ENCODE data around the gene SRBD1. TPM values are rescaled to one million over a fixed set of nuclear protein-coding genes. Genes with fewer than 3 reads are reported as not detected.

Gene SRBD1
- polyA plus RNA-seq, 3 donors from 2014 or later, result 5.9 to 13.4 (median 10.2) TPM

DNA sequence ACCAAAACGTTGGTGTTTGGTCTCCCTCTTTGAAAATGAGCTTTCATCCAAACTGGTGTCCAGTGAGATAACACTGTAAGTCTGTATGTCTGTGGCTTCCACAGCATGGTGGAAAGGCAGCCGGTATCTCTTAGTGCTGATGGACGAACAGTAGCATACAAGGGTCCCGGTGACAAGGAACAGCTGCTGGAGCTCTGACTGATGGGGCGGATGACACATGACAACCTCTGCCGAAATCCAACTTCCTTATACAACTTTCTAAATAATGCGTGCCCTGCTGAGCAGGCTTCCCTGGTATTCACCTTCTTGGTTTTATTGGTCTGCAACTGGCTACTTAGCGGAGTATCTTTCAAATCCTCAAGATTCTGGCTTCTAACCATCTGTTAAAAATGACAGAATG is 216.2 kb downstream of the SRBD1 start:
- no peaks in the 10 kb centered on the region for H3K4me1 Mint-ChIP-seq
- no peak for DNase-seq
- H3K9me3 Mint-ChIP-seq, result no peaks in the 10 kb centered on the region
- no peak overlapping the region for H3K27ac Mint-ChIP-seq
- H3K27me3 Mint-ChIP-seq (ENCODE audit: low read depth in 3 of 3), result no peaks in the 10 kb centered on the region
- peaks cover 10 to 40% (median 28%) of the 10 kb centered on the region in 3 donors for H3K36me3 Mint-ChIP-seq
- H3K4me3 Mint-ChIP-seq, result no peak overlapping the region

DNA sequence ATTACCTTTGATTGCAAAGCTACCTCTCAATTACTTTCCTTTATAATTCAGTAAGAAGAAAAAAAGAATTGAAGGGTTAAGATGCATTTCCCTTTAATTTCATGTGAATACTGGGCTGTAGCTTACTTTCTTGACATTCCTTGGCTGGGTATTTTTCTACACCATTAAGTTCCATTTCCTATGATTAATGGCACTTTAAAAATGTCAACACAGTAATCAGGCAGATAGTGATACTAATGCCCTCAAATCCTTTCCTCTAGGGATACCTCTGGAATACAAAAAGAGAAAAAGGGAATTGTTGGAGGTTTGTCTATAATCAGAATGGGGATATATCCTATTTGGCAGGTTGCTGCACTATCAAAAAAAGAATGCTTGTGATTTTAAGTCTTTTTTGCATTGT is 216.9 kb downstream of the SRBD1 start:
- no peak overlapping the region for H3K27ac Mint-ChIP-seq
- H3K27me3 Mint-ChIP-seq (ENCODE audit: low read depth in 3 of 3), result no peaks in the 10 kb centered on the region
- H3K36me3 Mint-ChIP-seq, result peaks cover 16 to 45% (median 35%) of the 10 kb centered on the region in 3 donors
- H3K9me3 Mint-ChIP-seq, result no peaks in the 10 kb centered on the region
- no peaks in the 10 kb centered on the region for H3K4me1 Mint-ChIP-seq
- no peak overlapping the region for H3K4me3 Mint-ChIP-seq
- DNase-seq, result no peak

DNA sequence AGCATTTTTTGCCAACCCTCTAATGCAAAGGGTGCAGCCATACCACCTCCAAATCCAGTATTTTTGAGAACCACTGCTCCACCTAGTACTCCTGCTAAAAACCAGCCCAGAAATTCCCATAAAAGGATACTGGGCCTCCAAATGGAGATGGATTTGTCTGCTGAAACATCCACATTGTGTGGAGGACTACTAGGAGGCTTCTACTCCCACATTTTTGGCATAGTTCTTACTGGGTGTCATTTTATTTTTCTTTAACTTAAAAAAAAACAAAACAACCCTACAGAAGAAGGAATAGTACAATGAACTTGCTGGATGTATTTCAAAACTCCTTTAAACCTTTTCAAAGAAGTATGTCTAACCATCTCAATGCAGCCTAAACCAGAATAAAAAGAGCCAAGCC is 219.2 kb downstream of the SRBD1 start:
- DNase-seq, result no peak
- Mint-ChIP-seq H3K4me3 (no peak overlapping the region), H3K27ac (no peak overlapping the region), H3K4me1 (no peaks in the 10 kb centered on the region), H3K27me3 (ENCODE audit: low read depth in 3 of 3) (no peaks in the 10 kb centered on the region), H3K36me3 (peaks cover 34 to 59% (median 52%) of the 10 kb centered on the region in 3 donors), H3K9me3 (no peaks in the 10 kb centered on the region)

DNA sequence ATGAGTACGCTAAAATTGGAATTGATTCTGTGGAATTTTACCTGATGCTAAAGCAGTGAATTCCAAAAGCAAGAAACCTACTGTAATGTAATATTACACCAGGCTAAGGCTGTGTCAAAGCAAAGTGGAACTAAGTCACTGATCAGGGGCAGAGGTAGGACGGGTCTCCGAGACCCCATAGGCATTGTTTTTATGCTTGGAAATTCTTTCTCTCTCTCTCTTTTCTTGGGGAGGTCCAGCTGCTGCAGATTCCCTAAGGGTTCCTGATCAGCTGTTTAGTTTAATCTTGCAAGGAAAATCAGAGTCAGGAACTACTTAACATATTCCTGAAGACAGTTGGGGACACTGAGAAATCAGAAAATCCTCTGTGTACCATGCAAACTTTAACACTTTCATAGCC is 220.2 kb downstream of the SRBD1 start:
- Mint-ChIP-seq H3K4me1 (no peaks in the 10 kb centered on the region), H3K27ac (no peak overlapping the region), H3K27me3 (ENCODE audit: low read depth in 3 of 3) (no peaks in the 10 kb centered on the region), H3K36me3 (peaks cover 34 to 59% (median 52%) of the 10 kb centered on the region in 3 donors), H3K4me3 (no peak overlapping the region), H3K9me3 (no peaks in the 10 kb centered on the region)
- DNase-seq, result no peak

DNA sequence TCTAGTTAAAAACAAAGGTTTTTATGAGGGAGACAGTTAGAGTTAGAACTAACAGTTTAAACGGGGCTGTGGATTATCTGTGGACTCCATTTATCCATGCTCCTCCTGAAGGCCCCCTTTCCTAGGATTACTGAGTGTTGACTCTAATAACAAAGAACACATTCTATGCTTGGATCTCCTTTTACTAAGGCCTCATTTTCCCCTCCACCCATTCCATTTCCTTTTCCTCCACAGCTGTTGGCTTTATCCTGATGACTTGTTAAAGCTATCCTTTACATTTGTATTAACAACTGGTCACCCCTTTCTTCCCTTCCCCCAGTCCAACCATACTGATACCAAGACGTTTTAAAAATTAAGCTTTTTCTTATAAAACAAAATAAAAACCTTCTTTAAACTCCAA is 220.6 kb downstream of the SRBD1 start:
- DNase-seq, result no peak
- Mint-ChIP-seq H3K36me3 (peaks cover 34 to 58% (median 52%) of the 10 kb centered on the region in 3 donors), H3K4me3 (no peak overlapping the region), H3K4me1 (no peaks in the 10 kb centered on the region), H3K9me3 (no peaks in the 10 kb centered on the region), H3K27ac (no peak overlapping the region), H3K27me3 (ENCODE audit: low read depth in 3 of 3) (no peaks in the 10 kb centered on the region)

DNA sequence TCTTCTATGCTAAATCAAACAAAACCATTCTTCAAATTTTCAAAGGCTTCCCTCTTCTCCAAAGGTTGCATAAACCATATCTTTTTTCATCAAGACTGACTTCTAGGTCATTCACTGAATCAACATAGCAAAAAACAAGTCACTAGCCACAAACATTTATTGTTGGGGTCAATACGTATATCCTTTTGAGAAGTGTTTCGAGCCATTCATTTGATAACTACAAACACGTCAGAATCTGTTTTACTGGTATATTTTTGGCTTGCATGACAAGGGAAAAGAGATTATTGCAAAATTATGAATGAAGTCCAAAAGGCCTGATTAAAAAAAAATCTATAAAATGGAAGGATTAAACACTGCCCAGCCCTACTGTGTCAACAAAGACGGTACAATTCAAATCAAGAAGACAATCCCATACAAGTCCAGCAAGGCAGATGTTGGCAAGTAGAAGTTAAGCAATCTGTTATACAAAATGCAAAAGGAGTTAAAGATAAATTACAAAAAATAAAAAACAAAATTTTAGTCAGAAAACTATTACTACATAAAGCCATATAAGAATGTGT is 222.4 kb downstream of the SRBD1 start:
- H3K27ac Mint-ChIP-seq, result no peak overlapping the region
- peaks cover 34 to 47% (median 45%) of the 10 kb centered on the region in 3 donors for H3K36me3 Mint-ChIP-seq
- DNase-seq, result no peak
- no peak overlapping the region for H3K4me3 Mint-ChIP-seq
- no peaks in the 10 kb centered on the region for H3K4me1 Mint-ChIP-seq
- no peaks in the 10 kb centered on the region for H3K27me3 Mint-ChIP-seq (ENCODE audit: low read depth in 3 of 3)
- no peaks in the 10 kb centered on the region for H3K9me3 Mint-ChIP-seq

DNA sequence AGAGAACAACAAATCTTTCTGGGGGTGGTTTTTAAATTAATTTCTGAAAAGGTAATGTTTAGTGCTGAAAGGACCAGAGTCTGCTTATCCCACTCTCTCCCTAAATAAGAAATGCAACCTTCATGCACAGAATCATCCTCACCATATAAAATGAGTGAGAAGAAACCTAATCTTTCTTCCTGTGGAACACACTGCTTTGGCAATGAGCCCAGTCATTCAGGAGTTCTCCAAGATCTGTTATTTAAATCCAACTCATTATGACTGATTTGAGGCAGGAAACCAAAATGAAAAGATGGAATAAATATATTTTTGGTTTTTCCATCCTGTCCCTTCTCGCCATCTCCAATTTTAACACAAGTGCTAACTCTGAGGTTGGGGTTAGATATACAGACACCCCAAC is 228.3 kb downstream of the SRBD1 start:
- H3K27ac Mint-ChIP-seq, result no peak overlapping the region
- H3K4me1 Mint-ChIP-seq, result no peaks in the 10 kb centered on the region
- no peaks in the 10 kb centered on the region for H3K27me3 Mint-ChIP-seq (ENCODE audit: low read depth in 3 of 3)
- no peaks in the 10 kb centered on the region for H3K9me3 Mint-ChIP-seq
- DNase-seq, result no peak
- no peak overlapping the region for H3K4me3 Mint-ChIP-seq
- H3K36me3 Mint-ChIP-seq, result peaks cover 4 to 11% (median 4%) of the 10 kb centered on the region in 3 donors

DNA sequence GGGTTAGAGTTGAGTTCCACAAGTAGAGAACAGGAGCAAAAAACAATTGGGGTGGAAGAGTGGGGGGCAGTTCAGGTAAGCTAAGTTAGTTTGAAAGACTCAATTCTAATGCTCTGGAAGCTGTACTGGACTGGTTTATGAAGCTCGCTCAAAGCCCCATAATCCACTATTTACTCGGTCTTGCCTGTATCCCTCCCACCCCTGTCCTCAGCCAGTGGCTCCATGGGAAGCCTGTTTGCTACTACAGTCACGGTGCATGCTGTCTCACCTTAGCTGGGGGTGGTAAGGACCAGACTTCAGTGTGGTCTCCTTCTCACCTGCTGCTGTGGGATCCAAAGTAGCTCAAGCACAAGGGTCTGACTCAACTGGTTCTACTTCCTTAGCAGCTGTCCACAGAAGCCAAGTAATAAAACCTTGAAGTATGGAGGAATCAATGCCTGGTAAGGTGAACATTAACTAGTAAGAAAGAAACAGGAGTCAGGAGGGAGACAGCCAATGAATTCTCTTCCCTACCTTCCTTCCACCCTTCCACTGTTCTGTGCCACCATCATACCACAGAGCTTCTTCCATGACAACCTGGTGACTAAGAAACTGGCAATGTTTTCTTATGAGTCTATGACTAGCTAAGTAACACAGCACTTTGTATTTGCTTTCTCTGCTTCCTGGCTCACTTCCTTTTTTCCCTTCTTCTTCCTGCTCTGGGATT is 230.8 kb downstream of the SRBD1 start:
- Mint-ChIP-seq H3K27ac (no peak overlapping the region), H3K4me3 (no peak overlapping the region), H3K9me3 (no peaks in the 10 kb centered on the region), H3K4me1 (no peaks in the 10 kb centered on the region), H3K36me3 (peaks cover 0 to 4% (median 0%) of the 10 kb centered on the region in 3 donors), H3K27me3 (ENCODE audit: low read depth in 3 of 3) (no peaks in the 10 kb centered on the region)
- no peak for DNase-seq

DNA sequence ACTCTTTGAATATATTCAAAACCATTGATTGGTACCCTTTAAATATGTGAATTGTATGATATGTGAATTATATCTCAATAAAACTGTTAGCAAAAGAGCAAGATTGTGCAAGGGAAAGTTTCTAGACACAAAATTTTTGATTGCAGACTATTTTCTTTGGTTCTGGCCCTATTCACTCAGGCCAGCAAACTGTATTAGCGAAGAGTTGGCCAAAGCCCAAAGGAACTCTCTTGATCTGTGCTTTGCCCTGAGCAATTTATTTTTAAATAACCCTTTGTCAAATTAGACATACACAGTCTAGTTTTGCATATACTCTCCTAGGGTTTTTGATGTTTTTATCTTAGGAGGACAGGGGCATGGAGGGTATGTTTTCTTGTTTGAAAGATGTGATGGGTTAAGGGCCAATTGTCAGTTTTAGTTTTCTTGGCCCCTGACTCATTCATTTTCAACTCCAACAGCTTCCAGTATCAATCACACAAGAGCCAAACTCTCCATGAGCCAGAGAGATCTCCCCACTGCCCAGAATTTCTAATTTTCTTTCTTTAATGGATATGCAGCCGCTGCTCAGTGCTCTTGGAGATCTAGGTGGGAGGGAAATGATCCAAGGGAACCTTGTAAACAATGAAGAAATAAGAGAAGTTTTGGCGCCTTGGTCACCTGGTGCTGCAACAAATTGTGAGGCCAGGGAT is 231.5 kb downstream of the SRBD1 start:
- H3K27me3 Mint-ChIP-seq (ENCODE audit: low read depth in 3 of 3), result no peaks in the 10 kb centered on the region

DNA sequence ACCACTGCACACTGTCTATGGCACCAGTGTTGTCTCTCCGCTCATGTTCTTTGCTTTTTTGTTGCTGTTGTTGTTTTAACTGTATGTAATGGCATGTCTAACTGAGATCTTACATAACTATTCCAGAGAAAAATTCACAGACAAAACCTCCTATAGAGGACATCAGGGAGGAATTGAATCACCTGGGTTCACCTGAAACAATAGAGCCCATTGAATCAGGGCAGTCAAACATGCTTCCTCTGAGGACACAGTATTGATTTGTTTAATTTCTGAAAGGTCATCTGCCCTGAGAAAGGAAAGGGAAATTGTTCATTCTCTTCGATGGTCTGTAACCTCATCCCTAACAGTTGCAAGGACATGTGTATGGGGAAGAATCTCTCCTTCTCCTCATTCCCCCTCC is 237.5 kb downstream of the SRBD1 start:
- peaks cover 0 to 5% (median 0%) of the 10 kb centered on the region in 3 donors for H3K36me3 Mint-ChIP-seq
- no peaks in the 10 kb centered on the region for H3K27me3 Mint-ChIP-seq (ENCODE audit: low read depth in 3 of 3)
- H3K9me3 Mint-ChIP-seq, result peaks cover 0 to 2% (median 0%) of the 10 kb centered on the region in 6 donors
- no peak overlapping the region for H3K4me3 Mint-ChIP-seq
- DNase-seq, result no peak
- H3K4me1 Mint-ChIP-seq, result no peaks in the 10 kb centered on the region
- H3K27ac Mint-ChIP-seq, result no peak overlapping the region

More for the DNA sequence above, 231.5 kb downstream of the SRBD1 start:
- no peaks in the 10 kb centered on the region for H3K4me1 Mint-ChIP-seq
- no peak overlapping the region for H3K4me3 Mint-ChIP-seq
- H3K27ac Mint-ChIP-seq, result no peak overlapping the region
- DNase-seq, result no peak
- no peaks in the 10 kb centered on the region for H3K9me3 Mint-ChIP-seq
- H3K36me3 Mint-ChIP-seq, result peaks cover 0 to 9% (median 0%) of the 10 kb centered on the region in 3 donors

DNA sequence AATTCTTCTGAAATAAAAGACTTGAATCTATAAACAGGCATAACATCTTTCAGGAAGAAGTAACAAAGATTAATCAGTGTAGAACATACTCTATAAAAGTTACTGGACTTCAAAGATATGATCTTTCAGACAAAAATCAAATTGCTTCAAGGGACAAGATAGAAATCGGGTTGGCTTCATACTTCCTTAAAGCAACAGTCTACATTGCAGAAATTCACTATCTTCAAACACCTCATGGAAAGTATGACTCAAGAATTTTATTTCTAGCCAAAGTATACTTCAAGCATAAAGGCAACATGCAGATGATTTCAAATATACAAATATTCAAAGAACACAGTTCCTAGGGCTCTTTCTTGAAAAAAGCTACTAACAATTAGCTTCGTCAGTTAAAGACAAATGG is 240.7 kb downstream of the SRBD1 start:
- no peak for DNase-seq
- H3K36me3 Mint-ChIP-seq, result peaks cover 0 to 5% (median 0%) of the 10 kb centered on the region in 3 donors
- H3K27ac Mint-ChIP-seq, result no peak overlapping the region
- H3K4me3 Mint-ChIP-seq, result no peak overlapping the region
- H3K27me3 Mint-ChIP-seq (ENCODE audit: low read depth in 3 of 3), result peaks cover 0 to 3% (median 2%) of the 10 kb centered on the region in 3 donors
- H3K9me3 Mint-ChIP-seq, result peaks cover 0 to 2% (median 0%) of the 10 kb centered on the region in 6 donors
- H3K4me1 Mint-ChIP-seq, result no peaks in the 10 kb centered on the region

DNA sequence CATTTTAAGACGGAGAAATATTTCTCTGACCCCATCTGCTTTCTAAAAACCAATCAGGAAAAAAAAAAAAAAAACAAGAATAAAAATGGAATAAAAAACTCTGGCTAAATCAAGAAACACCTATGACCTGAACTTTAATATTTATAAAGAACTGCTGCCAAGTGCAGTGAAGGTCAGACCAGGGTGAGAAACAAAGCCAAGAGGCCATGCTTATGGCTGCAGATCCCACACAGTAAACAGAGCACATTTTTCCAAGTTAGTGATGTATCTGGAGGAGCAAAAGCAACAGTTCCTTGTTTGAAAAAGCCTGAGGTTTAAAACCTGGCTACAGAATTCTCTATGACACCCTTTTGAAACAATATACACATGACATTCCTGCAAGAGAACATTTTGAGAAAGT is 242.3 kb downstream of the SRBD1 start:
- H3K4me1 Mint-ChIP-seq, result no peaks in the 10 kb centered on the region
- H3K27ac Mint-ChIP-seq, result no peak overlapping the region
- H3K4me3 Mint-ChIP-seq, result no peak overlapping the region
- H3K9me3 Mint-ChIP-seq, result peaks cover 0 to 2% (median 0%) of the 10 kb centered on the region in 6 donors
- no peak for DNase-seq
- peaks cover 0 to 3% (median 2%) of the 10 kb centered on the region in 3 donors for H3K27me3 Mint-ChIP-seq (ENCODE audit: low read depth in 3 of 3)
- no peaks in the 10 kb centered on the region for H3K36me3 Mint-ChIP-seq

DNA sequence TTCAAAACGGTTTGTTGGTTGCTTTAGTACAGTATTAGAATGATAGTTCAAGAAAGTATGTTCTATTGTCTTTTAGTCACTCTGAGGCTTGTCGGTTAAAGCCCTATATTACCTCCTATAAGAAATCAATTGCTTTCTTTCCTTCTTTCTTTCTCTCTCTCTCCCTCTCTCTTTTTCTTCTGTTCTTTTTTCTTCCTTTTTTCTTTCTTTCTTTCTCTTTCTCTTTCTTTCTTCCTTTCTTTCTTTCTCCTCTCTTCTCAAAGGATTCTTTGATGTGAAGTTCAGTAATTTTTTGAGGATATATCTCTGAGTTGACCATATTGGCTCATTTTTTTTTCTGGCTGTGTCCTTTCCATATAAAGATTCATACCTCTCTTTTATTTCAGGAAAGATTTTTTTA is 249.4 kb downstream of the SRBD1 start:
- DNase-seq, result no peak
- no peaks in the 10 kb centered on the region for H3K36me3 Mint-ChIP-seq
- peaks cover 0 to 5% (median 3%) of the 10 kb centered on the region in 3 donors for H3K27me3 Mint-ChIP-seq (ENCODE audit: low read depth in 3 of 3)
- H3K4me1 Mint-ChIP-seq, result no peaks in the 10 kb centered on the region
- H3K4me3 Mint-ChIP-seq, result no peak overlapping the region
- no peak overlapping the region for H3K27ac Mint-ChIP-seq
- H3K9me3 Mint-ChIP-seq, result no peaks in the 10 kb centered on the region

DNA sequence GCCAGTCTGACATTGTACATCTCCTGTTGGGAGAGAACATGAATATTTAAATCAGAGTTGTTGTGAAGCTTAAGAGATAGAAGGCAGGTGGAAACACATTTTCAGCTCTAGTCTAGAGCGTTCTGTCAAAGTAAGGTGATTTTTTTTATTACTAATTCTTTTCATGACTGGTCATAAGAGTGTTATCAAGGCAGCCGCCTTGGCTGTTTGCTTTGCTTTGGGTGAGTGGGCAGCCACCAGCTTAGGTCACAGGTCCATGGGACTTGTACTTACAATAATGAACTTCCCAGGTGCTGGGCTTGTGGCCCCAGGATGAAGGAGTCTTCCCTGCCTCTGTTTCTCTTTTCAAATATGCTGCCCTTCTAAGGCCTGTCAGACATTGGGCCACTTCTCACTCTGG is 256.3 kb downstream of the SRBD1 start:
- DNase-seq, result no peak
- H3K27ac Mint-ChIP-seq, result no peak overlapping the region
- no peaks in the 10 kb centered on the region for H3K4me1 Mint-ChIP-seq
- peaks cover 0 to 4% (median 2%) of the 10 kb centered on the region in 3 donors for H3K27me3 Mint-ChIP-seq (ENCODE audit: low read depth in 3 of 3)
- no peaks in the 10 kb centered on the region for H3K9me3 Mint-ChIP-seq
- H3K4me3 Mint-ChIP-seq, result no peak overlapping the region
- no peaks in the 10 kb centered on the region for H3K36me3 Mint-ChIP-seq

All from immature natural killer cell (primary cell).